Muscle of leg (tissue), 11 donors: ENCODE results near the gene ZBTB7B. TPM values are rescaled to one million over a fixed set of nuclear protein-coding genes. Genes with fewer than 3 reads are reported as not detected.

Source experiments
- DNase-seq: peaks from one replicate; pipeline ENCODE4 v3.0.0; 2013
- H3K27ac ChIP-seq: one replicate; pipeline ENCODE4 v1.5.1; 2013; ENCODE audit warnings: mild to moderate bottlenecking, low read length, control low read depth
- H3K27me3 ChIP-seq: one replicate; pipeline ENCODE4 v1.6.1; 2013; ENCODE audit warnings: low read length; ENCODE audit not compliant: control insufficient read depth, insufficient read depth
- H3K36me3 ChIP-seq: one replicate; pipeline ENCODE4 v1.6.1; 2013; ENCODE audit warnings: low read length; ENCODE audit not compliant: control insufficient read depth, insufficient read depth
- H3K4me1 ChIP-seq: one replicate; pipeline ENCODE4 v1.6.1; 2013; ENCODE audit warnings: low read length; ENCODE audit not compliant: control insufficient read depth, insufficient read depth
- H3K4me3 ChIP-seq: one replicate; pipeline ENCODE4 v1.5.1; 2013; ENCODE audit warnings: low read length, control low read depth
- H3K9me3 ChIP-seq: replicated peaks from 2 replicates; pipeline ENCODE4 v1.6.1; 2013; ENCODE audit warnings: low read depth, low read length; ENCODE audit not compliant: control insufficient read depth
- WGBS: methylation state at CpG from one replicate; pipeline ENCODE4 v1.1.5; 2013; ENCODE audit warnings: missing lambda C conversion rate; ENCODE audit not compliant: insufficient coverage; 5-methylcytosine and 5-hydroxymethylcytosine counted together
- polyA plus RNA-seq, 8 donors: library from polyadenylated mRNA; unstranded; fragments of 120-200 nt; gene quantifications; one replicate each; pipeline versions ENCODE4 v1.2.1 to v1.2.3, GENCODE V29; 2013; ENCODE audit warnings: inconsistent platforms in 1 of 8, low replicate concordance in 1 of 8; ENCODE audit not compliant: insufficient read length in 8 of 8, insufficient read depth in 1 of 8
- total RNA-seq: library from RNA; stranded (reverse); fragments of 120-200 nt; gene quantifications from one replicate; pipeline ENCODE4 v1.2.4, GENCODE V29; 2013

Gene ZBTB7B
- total and polyA plus RNA-seq, 9 donors, result 6.6 to 11.3 (median 9.5) TPM

DNA sequence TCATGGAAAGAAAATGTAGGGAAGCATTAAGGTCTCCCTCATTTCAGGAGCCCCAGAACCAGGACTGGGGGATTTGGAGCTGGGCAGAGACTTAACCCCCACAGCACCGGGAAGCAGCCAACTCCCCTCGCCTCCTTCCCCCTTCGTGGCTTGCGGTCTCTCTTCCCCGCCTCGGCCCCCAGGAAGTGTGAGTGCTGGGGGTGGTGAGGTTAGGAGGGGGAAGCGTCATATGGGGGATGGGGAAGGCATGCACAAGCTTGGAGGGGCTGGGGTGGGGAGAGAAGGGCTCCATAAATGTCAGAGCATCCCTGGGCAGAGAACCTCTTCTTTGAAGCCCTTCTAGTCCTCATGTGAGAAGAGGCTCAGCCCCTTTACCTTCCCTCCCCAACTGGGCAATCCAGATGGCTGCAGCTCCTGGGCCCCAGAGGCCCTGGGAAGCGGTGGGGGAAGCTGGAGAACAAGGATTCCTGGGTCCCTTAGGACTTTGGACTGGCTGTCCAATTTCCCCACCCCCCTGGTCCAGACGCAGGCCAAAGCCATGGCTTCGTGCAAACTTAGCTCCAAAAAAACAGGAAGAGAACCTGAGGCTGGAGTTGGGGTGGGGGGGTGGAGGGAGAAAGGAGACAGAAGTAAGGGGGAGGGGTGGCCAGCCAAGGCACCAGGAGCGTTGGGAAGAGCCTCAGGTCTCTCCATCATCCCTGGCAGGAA, 7.8 kb downstream of the ZBTB7B start:
- WGBS, result no CpG with 5 or more reads among the region's 11 CpGs
- no peak overlapping the region for H3K27ac ChIP-seq
- DNase-seq, result no peak
- H3K4me1 ChIP-seq, result peaks cover 58% of the 10 kb centered on the region
- no peaks in the 10 kb centered on the region for H3K9me3 ChIP-seq
- H3K36me3 ChIP-seq, result peaks cover 4% of the 10 kb centered on the region
- no peak overlapping the region for H3K4me3 ChIP-seq
- no peaks in the 10 kb centered on the region for H3K27me3 ChIP-seq

DNA sequence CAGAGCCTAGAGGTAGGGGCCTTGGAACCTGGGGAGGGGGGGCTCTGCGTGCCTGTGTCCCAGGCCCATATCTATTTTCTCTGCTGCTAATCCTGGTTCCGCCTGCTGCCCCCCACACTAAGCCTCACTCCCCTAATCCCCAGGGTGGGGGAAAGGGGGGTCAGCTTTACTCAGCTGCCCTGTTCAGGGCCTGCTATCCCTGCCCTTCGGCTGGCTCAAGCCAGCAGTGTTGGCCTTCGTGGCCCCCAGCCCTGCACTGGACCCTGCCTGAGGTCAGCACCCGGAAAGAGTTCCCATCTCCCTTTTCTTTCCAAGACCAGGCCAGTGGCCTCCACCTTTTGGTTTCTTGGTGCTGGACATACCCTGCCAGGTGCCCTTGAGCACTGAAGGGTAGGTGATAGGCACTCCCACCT, 8.4 kb downstream of the ZBTB7B start:
- no peak overlapping the region for H3K27ac ChIP-seq
- no peaks in the 10 kb centered on the region for H3K9me3 ChIP-seq
- peaks cover 4% of the 10 kb centered on the region for H3K36me3 ChIP-seq
- peaks cover 52% of the 10 kb centered on the region for H3K4me1 ChIP-seq
- no peak for DNase-seq
- WGBS, result 69% methylated on average over 3 of the region's 5 CpGs
- H3K27me3 ChIP-seq, result no peaks in the 10 kb centered on the region
- H3K4me3 ChIP-seq, result no peak overlapping the region

DNA sequence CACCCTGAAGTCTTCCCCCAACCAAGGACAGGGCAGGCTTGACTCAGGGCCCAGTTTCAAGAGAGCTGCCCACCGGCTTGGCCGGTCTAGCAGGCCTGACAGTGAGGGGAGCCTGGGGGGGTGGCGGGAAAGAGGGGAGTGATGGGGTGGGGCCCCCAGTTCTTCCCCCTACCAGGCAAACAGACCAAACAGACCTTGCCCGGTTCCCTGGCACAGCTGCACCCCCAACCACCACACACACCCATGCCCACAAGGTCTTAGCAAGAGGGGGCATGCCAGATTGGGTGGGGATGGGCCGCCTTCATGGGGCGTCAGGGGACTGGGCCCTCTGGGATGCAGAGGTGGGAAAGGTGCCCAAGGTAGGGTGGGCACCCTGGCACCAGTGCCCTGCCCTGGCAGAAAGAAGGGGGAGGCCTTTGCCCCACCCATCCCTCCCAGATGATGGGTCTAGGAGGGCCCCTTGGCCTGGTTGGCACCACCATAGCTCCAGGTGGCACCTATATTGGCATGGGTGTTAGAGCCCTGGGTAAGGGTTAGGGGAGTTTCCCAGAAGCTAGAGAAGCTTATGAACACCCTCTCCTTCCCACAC, 8.9 kb downstream of the ZBTB7B start:
- no peak overlapping the region for H3K4me3 ChIP-seq
- no peak for DNase-seq
- H3K27ac ChIP-seq, result no peak overlapping the region
- 93% methylated on average over 2 of the region's 6 CpGs for WGBS
- H3K9me3 ChIP-seq, result no peaks in the 10 kb centered on the region
- peaks cover 47% of the 10 kb centered on the region for H3K4me1 ChIP-seq
- H3K36me3 ChIP-seq, result peaks cover 7% of the 10 kb centered on the region
- no peaks in the 10 kb centered on the region for H3K27me3 ChIP-seq

DNA sequence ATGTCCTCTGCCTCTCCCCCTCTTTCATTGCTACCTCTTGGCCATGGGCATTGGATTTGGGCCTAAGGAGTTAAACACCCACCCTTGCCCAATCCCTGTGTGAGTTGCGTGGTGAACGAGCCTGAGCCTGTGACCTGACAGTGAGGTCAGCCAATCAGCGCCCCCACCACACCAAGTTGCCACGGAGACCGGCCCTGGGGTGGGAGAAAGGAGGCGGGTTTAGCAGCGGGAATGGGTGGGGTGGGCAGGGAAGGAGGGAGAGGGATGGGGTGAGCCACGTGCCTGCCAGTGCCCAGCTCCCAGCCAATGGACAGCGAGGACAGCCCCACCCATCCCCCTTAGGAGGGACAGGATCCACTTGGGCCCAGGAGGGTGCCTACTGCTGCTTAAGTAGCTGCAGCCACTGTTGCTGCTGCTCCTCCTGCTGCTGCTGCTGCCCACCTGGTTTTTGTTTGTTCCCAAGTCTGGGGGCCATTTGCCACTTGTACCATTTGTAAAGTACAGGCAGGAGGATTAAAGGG, 9.5 kb downstream of the ZBTB7B start:
- Histone ChIP-seq H3K9me3 (no peaks in the 10 kb centered on the region), H3K4me1 (peaks cover 46% of the 10 kb centered on the region), H3K36me3 (peaks cover 8% of the 10 kb centered on the region), H3K27ac (no peak overlapping the region), H3K27me3 (no peaks in the 10 kb centered on the region), H3K4me3 (no peak overlapping the region)
- DNase-seq, result no peak
- 50% methylated on average over 1 of the region's 9 CpGs for WGBS

DNA sequence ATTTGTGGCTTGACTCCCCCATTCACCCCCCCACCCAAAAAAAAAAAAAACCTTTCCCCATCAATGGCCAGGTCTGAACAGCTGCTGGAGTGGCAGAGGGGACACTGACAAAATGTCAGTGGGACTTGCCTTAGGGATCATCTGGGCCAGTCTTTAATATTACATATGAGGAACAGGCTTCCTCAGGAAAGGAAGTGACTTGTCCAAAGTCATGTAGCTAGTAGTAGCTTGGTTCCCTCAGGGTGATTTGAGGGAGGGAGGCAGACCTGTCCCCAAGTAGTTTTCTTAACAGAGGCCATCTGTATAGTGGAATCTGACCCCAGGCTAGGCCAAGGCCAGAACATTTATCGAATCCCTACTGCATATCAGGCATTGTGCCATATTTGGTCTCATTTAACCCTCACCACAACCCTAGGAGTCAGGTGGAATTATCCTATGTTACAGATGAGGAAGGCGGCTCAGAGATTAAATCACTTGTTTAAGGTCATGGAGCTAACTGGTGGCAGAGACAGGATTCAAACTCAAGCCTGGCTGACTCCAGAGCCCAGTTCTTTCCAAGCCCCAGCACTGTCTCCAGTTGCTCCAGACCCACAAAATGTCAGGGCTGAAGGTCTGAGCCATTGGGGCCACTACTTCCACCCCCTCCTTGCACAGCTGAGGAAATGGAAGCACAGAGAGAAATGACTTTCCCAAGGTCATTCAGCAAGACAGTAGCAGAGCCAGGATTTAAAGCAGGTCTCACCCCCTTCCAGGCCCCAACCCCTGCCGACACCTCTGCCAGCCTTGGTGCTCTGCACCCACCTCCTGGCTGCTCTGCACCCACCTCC, 10.4 kb downstream of the ZBTB7B start:
- no peak for DNase-seq
- no CpG with 5 or more reads among the region's 3 CpGs for WGBS
- no peaks in the 10 kb centered on the region for H3K9me3 ChIP-seq
- H3K27ac ChIP-seq, result no peak overlapping the region
- H3K4me3 ChIP-seq, result no peak overlapping the region
- H3K36me3 ChIP-seq, result peaks cover 8% of the 10 kb centered on the region
- H3K4me1 ChIP-seq, result peaks cover 43% of the 10 kb centered on the region
- no peaks in the 10 kb centered on the region for H3K27me3 ChIP-seq

DNA sequence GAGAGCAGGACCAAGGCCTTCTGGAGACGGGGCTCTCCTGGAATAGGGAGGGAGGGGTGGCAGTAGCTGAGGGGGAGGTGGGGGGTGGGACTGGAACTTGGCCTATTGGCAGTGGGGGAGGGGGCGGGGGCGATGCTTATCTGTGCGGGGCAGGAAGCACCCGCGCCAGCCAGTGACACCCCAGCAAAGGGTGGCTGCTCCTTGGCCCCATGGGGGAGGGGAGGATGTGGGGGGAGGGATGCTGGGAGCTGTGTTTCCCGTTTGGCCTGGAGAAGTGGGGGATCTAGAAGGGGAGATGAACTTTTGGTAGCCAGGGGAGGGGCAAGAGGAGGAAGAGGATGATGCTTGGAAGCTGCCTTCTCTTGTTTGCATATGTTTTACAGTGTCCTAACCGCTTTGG, 11.0 kb downstream of the ZBTB7B start:
- 26% methylated on average over 2 of the region's 8 CpGs for whole genome bisulfite sequencing
- H3K4me1 ChIP-seq, result peaks cover 38% of the 10 kb centered on the region
- no peak overlapping the region for H3K27ac ChIP-seq

DNA sequence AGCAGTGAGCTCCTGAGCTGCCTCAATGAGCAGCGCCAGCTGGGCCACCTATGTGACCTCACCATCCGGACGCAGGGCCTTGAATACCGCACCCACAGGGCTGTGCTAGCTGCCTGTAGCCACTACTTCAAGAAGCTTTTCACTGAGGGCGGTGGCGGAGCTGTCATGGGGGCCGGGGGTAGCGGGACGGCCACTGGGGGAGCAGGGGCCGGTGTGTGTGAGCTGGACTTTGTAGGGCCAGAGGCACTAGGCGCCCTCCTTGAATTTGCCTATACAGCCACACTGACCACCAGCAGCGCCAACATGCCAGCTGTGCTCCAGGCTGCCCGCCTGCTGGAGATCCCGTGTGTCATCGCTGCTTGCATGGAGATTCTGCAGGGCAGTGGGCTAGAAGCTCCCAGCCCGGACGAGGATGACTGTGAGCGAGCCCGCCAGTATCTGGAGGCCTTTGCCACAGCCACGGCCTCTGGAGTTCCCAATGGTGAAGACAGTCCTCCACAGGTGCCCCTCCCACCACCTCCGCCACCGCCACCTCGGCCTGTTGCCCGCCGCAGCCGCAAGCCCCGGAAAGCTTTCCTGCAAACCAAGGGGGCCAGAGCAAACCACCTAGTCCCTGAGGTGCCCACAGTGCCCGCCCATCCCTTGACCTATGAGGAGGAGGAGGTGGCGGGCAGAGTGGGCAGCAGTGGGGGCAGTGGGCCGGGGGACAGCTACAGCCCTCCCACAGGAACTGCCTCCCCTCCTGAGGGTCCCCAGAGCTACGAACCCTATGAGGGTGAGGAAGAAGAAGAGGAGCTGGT, 12.3 kb downstream of the ZBTB7B start:
- Histone ChIP-seq H3K4me1 (peaks cover 30% of the 10 kb centered on the region), H3K27me3 (no peaks in the 10 kb centered on the region), H3K9me3 (no peaks in the 10 kb centered on the region), H3K36me3 (peaks cover 8% of the 10 kb centered on the region), H3K27ac (no peak overlapping the region), H3K4me3 (no peak overlapping the region)
- no peak for DNase-seq
- WGBS, result 83% methylated on average over 21 of the region's 31 CpGs

More for the DNA sequence above, 11.0 kb downstream of the ZBTB7B start:
- no peak for DNase-seq
- H3K9me3 ChIP-seq, result no peaks in the 10 kb centered on the region
- no peaks in the 10 kb centered on the region for H3K27me3 ChIP-seq
- no peak overlapping the region for H3K4me3 ChIP-seq
- H3K36me3 ChIP-seq, result peaks cover 8% of the 10 kb centered on the region

DNA sequence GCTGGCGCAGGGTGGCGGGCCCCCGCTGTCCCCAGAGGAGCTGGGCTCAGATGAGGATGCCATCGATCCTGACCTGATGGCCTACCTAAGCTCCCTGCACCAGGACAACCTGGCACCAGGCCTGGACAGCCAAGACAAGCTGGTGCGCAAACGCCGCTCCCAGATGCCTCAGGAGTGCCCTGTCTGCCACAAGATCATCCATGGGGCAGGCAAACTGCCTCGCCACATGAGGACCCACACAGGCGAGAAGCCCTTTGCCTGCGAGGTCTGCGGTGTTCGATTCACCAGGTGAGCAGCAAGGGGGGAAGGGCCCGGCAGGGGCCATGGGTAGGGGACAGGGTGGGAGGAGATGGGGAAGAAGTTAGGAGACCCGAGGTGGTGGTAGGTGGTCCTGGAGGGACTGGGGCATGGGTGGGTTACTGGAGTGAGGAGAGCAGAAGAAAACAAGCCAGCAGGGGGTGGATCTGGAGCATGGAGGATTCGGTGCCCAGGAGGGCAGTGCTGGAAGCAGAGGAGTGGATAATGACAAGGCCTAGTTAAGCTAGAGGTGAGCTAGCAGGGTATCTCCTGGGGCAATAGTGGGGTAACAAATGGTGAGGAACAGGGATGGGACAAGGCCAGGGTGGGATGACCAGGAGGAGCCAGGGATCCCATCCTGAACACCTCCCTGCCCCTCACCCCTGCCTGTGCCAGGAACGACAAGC, 13.1 kb downstream of the ZBTB7B start:
- Histone ChIP-seq H3K27ac (no peak overlapping the region), H3K4me3 (no peak overlapping the region), H3K27me3 (no peaks in the 10 kb centered on the region), H3K9me3 (no peaks in the 10 kb centered on the region), H3K36me3 (peaks cover 8% of the 10 kb centered on the region), H3K4me1 (peaks cover 26% of the 10 kb centered on the region)
- no peak for DNase-seq
- 89% methylated on average over 12 of the region's 16 CpGs for WGBS

DNA sequence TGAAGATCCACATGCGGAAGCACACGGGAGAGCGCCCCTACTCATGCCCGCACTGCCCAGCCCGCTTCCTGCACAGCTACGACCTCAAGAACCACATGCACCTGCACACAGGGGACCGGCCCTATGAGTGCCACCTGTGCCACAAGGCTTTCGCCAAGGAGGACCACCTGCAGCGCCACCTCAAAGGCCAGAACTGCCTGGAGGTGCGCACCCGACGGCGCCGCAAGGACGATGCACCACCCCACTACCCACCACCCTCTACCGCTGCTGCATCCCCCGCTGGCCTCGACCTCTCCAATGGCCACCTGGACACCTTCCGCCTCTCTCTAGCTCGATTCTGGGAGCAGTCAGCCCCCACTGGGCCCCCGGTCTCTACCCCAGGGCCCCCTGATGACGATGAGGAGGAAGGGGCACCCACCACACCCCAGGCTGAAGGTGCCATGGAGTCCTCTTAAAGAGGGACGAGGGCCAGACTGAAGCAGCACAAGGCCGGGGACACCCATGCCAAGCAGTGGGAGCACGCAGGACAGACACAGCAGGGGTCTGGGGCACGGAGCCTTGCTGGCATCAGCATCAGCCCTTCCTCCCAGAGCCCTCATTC, 13.7 kb downstream of the ZBTB7B start:
- Histone ChIP-seq H3K36me3 (peaks cover 8% of the 10 kb centered on the region), H3K9me3 (no peaks in the 10 kb centered on the region), H3K4me3 (no peak overlapping the region), H3K27ac (no peak overlapping the region), H3K27me3 (no peaks in the 10 kb centered on the region), H3K4me1 (peaks cover 20% of the 10 kb centered on the region)
- no peak for DNase-seq
- WGBS, result 85% methylated on average over 21 of the region's 26 CpGs
